ENCODE data around the gene PAPPA2. TPM values are rescaled to one million over a fixed set of nuclear protein-coding genes. Genes with fewer than 3 reads are reported as not detected.
A peak's percentile ranks its signal among the peaks of the same experiment; 100 is the strongest.
"Not testable (repeated sequence)": the region's sequence is repeated elsewhere in the genome, so short reads cannot be mapped to it uniquely, and the experiment has no call there.

The PAPPA2 gene
- total RNA-seq, 1 experiment from 2014 or later: not detected

- in situ Hi-C loops (cut with HindIII; ENCODE audit: low sequenced_read_pairs): no loop called here
Measured at GRCh38 chr1:176717066-176717750, 254.2 kb downstream of the PAPPA2 start.

GRCh38 chr1:176719447-176719846, 256.5 kb downstream of the PAPPA2 start:
- in situ Hi-C loops (cut with HindIII; ENCODE audit: low sequenced_read_pairs): no loop called here
- DNase-seq (ENCODE audit: low spot score): no peak

More at GRCh38 chr1:176717066-176717750, 254.2 kb downstream of the PAPPA2 start:
- peak; percentile 87 for DNase-seq (ENCODE audit: low spot score)

- in situ Hi-C loops (cut with HindIII; ENCODE audit: low sequenced_read_pairs): no loop called here
- peak; percentile 69 for DNase-seq (ENCODE audit: low spot score)
Measured at GRCh38 chr1:176720838-176721237, 257.9 kb downstream of the PAPPA2 start.

GRCh38 chr1:176733661-176734060, 270.7 kb downstream of the PAPPA2 start:
- DNase-seq (ENCODE audit: low spot score): no peak

GRCh38 chr1:176735201-176735600, 272.2 kb downstream of the PAPPA2 start:
- no peak for DNase-seq (ENCODE audit: low spot score)
- in situ Hi-C loops (cut with HindIII; ENCODE audit: low sequenced_read_pairs): no loop called here

More at GRCh38 chr1:176733661-176734060, 270.7 kb downstream of the PAPPA2 start:
- in situ Hi-C loops (cut with HindIII; ENCODE audit: low sequenced_read_pairs): no loop called here

GRCh38 chr1:176736015-176736414, 273.0 kb downstream of the PAPPA2 start:
- in situ Hi-C loops (cut with HindIII; ENCODE audit: low sequenced_read_pairs): no loop called here
- no peak for DNase-seq (ENCODE audit: low spot score)

GRCh38 chr1:176741181-176741580, 278.2 kb downstream of the PAPPA2 start:
- in situ Hi-C loops (cut with HindIII; ENCODE audit: low sequenced_read_pairs): no loop called here
- DNase-seq (ENCODE audit: low spot score): no peak

GRCh38 chr1:176742322-176742721, 279.3 kb downstream of the PAPPA2 start:
- DNase-seq (ENCODE audit: low spot score): no peak
- in situ Hi-C loops (cut with HindIII; ENCODE audit: low sequenced_read_pairs): no loop called here

GRCh38 chr1:176744142-176744541, 281.2 kb downstream of the PAPPA2 start:
- in situ Hi-C loops (cut with HindIII; ENCODE audit: low sequenced_read_pairs): no loop called here
- DNase-seq (ENCODE audit: low spot score): no peak

GRCh38 chr1:176745945-176746344, 283.0 kb downstream of the PAPPA2 start:
- no peak for DNase-seq (ENCODE audit: low spot score)
- in situ Hi-C loops (cut with HindIII; ENCODE audit: low sequenced_read_pairs): no loop called here

- DNase-seq (ENCODE audit: low spot score): no peak
- in situ Hi-C loops (cut with HindIII; ENCODE audit: low sequenced_read_pairs): no loop called here
Measured at GRCh38 chr1:176752505-176752904, 289.5 kb downstream of the PAPPA2 start.

- in situ Hi-C loops (cut with HindIII; ENCODE audit: low sequenced_read_pairs): no loop called here
- DNase-seq (ENCODE audit: low spot score): peak; percentile 88
Measured at GRCh38 chr1:176754676-176755075, 291.7 kb downstream of the PAPPA2 start.

- DNase-seq (ENCODE audit: low spot score); in situ Hi-C loops (cut with HindIII; ENCODE audit: low sequenced_read_pairs): not testable (repeated sequence)
Measured at GRCh38 chr1:176756817-176757216, 293.8 kb downstream of the PAPPA2 start.

- no peak for DNase-seq (ENCODE audit: low spot score)
- in situ Hi-C loops (cut with HindIII; ENCODE audit: low sequenced_read_pairs): no loop called here
Measured at GRCh38 chr1:176765608-176766007, 302.6 kb downstream of the PAPPA2 start.

- in situ Hi-C loops (cut with HindIII; ENCODE audit: low sequenced_read_pairs): no loop called here
- DNase-seq (ENCODE audit: low spot score): no peak
Measured at GRCh38 chr1:176766779-176767178, 303.8 kb downstream of the PAPPA2 start.

- in situ Hi-C loops (cut with HindIII; ENCODE audit: low sequenced_read_pairs): no loop called here
- DNase-seq (ENCODE audit: low spot score): no peak
Measured at GRCh38 chr1:176767714-176768136, 304.8 kb downstream of the PAPPA2 start.

- in situ Hi-C loops (cut with HindIII; ENCODE audit: low sequenced_read_pairs): no loop called here
- DNase-seq (ENCODE audit: low spot score): no peak
Measured at GRCh38 chr1:176768532-176768931, 305.6 kb downstream of the PAPPA2 start.

- DNase-seq (ENCODE audit: low spot score): no peak
- in situ Hi-C loops (cut with HindIII; ENCODE audit: low sequenced_read_pairs): no loop called here
Measured at GRCh38 chr1:176770066-176770465, 307.1 kb downstream of the PAPPA2 start.

GRCh38 chr1:176773038-176773437, 310.1 kb downstream of the PAPPA2 start:
- in situ Hi-C loops (cut with HindIII; ENCODE audit: low sequenced_read_pairs): no loop called here
- DNase-seq (ENCODE audit: low spot score): no peak

GRCh38 chr1:176774224-176774623, 311.2 kb downstream of the PAPPA2 start:
- DNase-seq (ENCODE audit: low spot score): no peak
- in situ Hi-C loops (cut with HindIII; ENCODE audit: low sequenced_read_pairs): no loop called here

GRCh38 chr1:176775378-176775777, 312.4 kb downstream of the PAPPA2 start:
- in situ Hi-C loops (cut with HindIII; ENCODE audit: low sequenced_read_pairs): no loop called here

More at GRCh38 chr1:176775378-176775777, 312.4 kb downstream of the PAPPA2 start:
- no peak for DNase-seq (ENCODE audit: low spot score)

Data from G401 (cell line).